Ishikawa (cell line): ENCODE measurements around the gene AMH.

Experiments
- CEBPB ChIP-seq: IDR thresholded peaks from 2 replicates; pipeline ENCODE4 v1.6.1; 2012
- CREB1 ChIP-seq: IDR thresholded peaks from 2 replicates; pipeline ENCODE4 v1.6.1; 2012; ENCODE audit warnings: low read depth
- EGR1 ChIP-seq: IDR thresholded peaks from 2 replicates; pipeline ENCODE4 v1.6.1; 2012
- EP300 ChIP-seq: IDR thresholded peaks from 2 replicates; pipeline ENCODE4 v1.6.1; 2012; ENCODE audit warnings: borderline replicate concordance
- FOXM1 ChIP-seq: IDR thresholded peaks from 2 replicates; pipeline ENCODE4 v1.6.1; 2012; ENCODE audit warnings: low read depth, borderline replicate concordance
- MAX ChIP-seq: IDR thresholded peaks from 2 replicates; pipeline ENCODE4 v1.6.1; 2012
- NFIC ChIP-seq: IDR thresholded peaks from 2 replicates; pipeline ENCODE4 v1.6.1; 2012
- RAD21 ChIP-seq: IDR thresholded peaks from 2 replicates; pipeline ENCODE4 v1.6.1; 2012; ENCODE audit warnings: low read depth
- REST ChIP-seq: IDR thresholded peaks from 2 replicates; pipeline ENCODE4 v1.6.1; 2012; ENCODE audit warnings: low read depth, mild to moderate bottlenecking
- TAF1 ChIP-seq: IDR thresholded peaks from 2 replicates; pipeline ENCODE4 v1.6.1; 2012; ENCODE audit warnings: low read depth, mild to moderate bottlenecking
- TCF12 ChIP-seq: IDR thresholded peaks from 2 replicates; pipeline ENCODE4 v1.6.1; 2012; ENCODE audit warnings: low read depth
- TEAD4 ChIP-seq: IDR thresholded peaks from 2 replicates; pipeline ENCODE4 v1.6.1; 2012
- USF1 ChIP-seq: IDR thresholded peaks from 2 replicates; pipeline ENCODE4 v1.6.1; 2012
- YY1 ChIP-seq: IDR thresholded peaks from 2 replicates; pipeline ENCODE4 v1.6.1; 2012; ENCODE audit warnings: low read depth
- ZBTB7A ChIP-seq: IDR thresholded peaks from 2 replicates; pipeline ENCODE4 v1.6.1; 2012; ENCODE audit warnings: low read depth

AMH gene

GRCh38 chr19:2235381-2236063, 13.6 kb upstream of the AMH start:
- TF ChIP-seq TCF12 (peak; percentile 71), YY1 (no peak), CEBPB (no peak), USF1 (no peak), MAX (0 out of 2 replicates have a peak, but pooled peaks have one; percentile 32), TEAD4 (no peak), EGR1 (no peak), ZBTB7A (0 out of 2 replicates have a peak, but pooled peaks have one; percentile 21), NFIC (peak; percentile 35)

- TF ChIP-seq YY1, result no peak
- 0 out of 2 replicates have a peak, but pooled peaks have one; percentile 6 for TF ChIP-seq NFIC
- peak; percentile 58 for TF ChIP-seq TAF1
These were observed 13.1 kb upstream of the AMH start for GRCh38 chr19:2236064-2236313.

GRCh38 chr19:2236314-2237050, 12.6 kb upstream of the AMH start, which contains the start of the genes PLEKHJ1 and SF3A2:
Gene PLEKHJ1, minus strand, starts transcription at chr19:2236329. Its CDS starts 81 bp downstream, at chr19:2236248.
Gene SF3A2, plus strand, starts transcription at chr19:2236824. Its CDS starts 6,595 bp downstream, at chr19:2243419.
- 0 out of 2 replicates have a peak, but pooled peaks have one; percentile 48 for TF ChIP-seq USF1
- peak; percentile 3; the same call in 1 of the 2 replicates for TF ChIP-seq TEAD4
- TF ChIP-seq RAD21, result peak; percentile 89
- TF ChIP-seq TAF1, result peak; percentile 74
- TF ChIP-seq YY1, result peak; percentile 48
- peak; percentile 98 for TF ChIP-seq EGR1
- peak; percentile 35; the same call in 1 of the 2 replicates for TF ChIP-seq EP300
- TF ChIP-seq REST, result no peak
- 0 out of 2 replicates have a peak, but pooled peaks have one; percentile 26 for TF ChIP-seq FOXM1
- peak; percentile 19; the same call in 1 of the 2 replicates for TF ChIP-seq CREB1
- peak; percentile 70; the same call in 1 of the 2 replicates for TF ChIP-seq ZBTB7A
- TF ChIP-seq NFIC, result peak; percentile 38; the same call in 1 of the 2 replicates
- peak; percentile 99 for TF ChIP-seq MAX
- TF ChIP-seq CEBPB, result 0 out of 2 replicates have a peak, but pooled peaks have one; percentile 48
- peak; percentile 64 for TF ChIP-seq TCF12

- TF ChIP-seq TEAD4 (no peak), EGR1 (no peak), REST (no peak), TCF12 (no peak), ZBTB7A (no peak), FOXM1 (no peak), TAF1 (no peak), MAX (no peak), USF1 (no peak), CEBPB (no peak), CREB1 (no peak), YY1 (no peak), EP300 (no peak), RAD21 (no peak), NFIC (no peak)
These were observed 11.9 kb upstream of the AMH start for GRCh38 chr19:2237051-2237868.
